ENCODE measurements around the gene RABAC1. TPM values are rescaled to one million over a fixed set of nuclear protein-coding genes. Genes with fewer than 3 reads are reported as not detected.

Gene RABAC1
- total RNA-seq, 4 donors from 2014 or later = 168 to 206 (median 199) TPM

DNA sequence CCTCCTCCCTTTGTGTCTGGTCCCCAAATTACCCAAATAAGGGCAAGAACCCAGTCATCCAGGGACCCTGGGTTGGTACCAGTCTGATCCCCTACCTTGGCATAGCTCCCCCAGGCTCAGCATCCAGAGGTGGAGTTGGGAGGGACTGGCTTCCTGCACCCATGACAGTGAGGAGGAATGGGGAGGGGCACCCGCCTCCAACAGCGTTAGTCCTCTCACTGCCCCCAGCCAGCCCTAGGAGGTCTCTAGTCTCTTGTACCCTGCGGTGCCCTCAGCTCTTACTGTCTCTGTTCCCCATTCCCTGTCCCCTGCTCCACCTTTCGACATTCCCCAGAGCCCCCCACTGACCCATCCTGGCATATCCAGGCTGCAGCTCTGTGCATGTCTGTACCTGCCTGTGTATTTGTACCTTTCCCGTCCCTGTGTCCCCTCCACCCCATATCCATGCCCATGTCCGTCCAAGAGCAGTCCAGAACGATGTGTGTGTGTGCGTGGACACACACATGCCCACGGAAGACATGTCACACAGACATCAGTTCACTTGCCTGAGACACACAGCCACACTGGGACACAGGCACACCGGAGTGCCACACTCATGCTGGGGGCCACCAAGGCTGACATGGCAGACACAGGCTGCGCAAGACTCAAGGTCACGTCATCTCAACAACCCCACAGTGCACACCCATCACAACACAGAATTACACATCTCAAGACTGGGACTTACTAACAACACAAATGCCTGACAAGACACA is 48.7 kb downstream of the RABAC1 start:
- WGBS, 2 donors = 60 to 63% methylated on average over 12 of the region's 12 CpGs
- TF ChIP-seq CTCF (IDR thresholded peaks at IDR 0.05) = no peak
- no peak for TF ChIP-seq POLR2A (IDR thresholded peaks at IDR 0.05)

GRCh38 chr19:41909706-41910105 is 49.4 kb downstream of the RABAC1 start:
- H3K9me3 ChIP-seq = no peaks in the 10 kb centered on the region
- no peak overlapping the region for H3K4me3 ChIP-seq
- peaks cover 0 to 9% (median 3%) of the 10 kb centered on the region in 4 donors for H3K4me1 ChIP-seq
- no peak overlapping the region for H3K27ac ChIP-seq
- peaks cover 0 to 31% of the 10 kb centered on the region in 2 donors for H3K27me3 ChIP-seq
- 53% methylated on average over 11 to 13 of the region's 13 CpGs for WGBS, 2 donors
- peaks cover 0 to 37% (median 17%) of the 10 kb centered on the region in 3 donors for H3K36me3 ChIP-seq
- DNase-seq (ENCODE audit: low spot score in 2 of 2) = no peak
- TF ChIP-seq CTCF (IDR thresholded peaks at IDR 0.05) (no peak), EP300 (IDR thresholded peaks at IDR 0.05) (no peak), POLR2A (IDR thresholded peaks at IDR 0.05) (no peak)

More for the DNA sequence above, 48.7 kb downstream of the RABAC1 start:
- Histone ChIP-seq H3K4me3 (no peak overlapping the region), H3K27ac (no peak overlapping the region), H3K4me1 (peaks cover 0 to 13% (median 6%) of the 10 kb centered on the region in 4 donors), H3K9me3 (no peaks in the 10 kb centered on the region), H3K36me3 (peaks cover 0 to 30% (median 10%) of the 10 kb centered on the region in 3 donors), H3K27me3 (peaks cover 0 to 38% of the 10 kb centered on the region in 2 donors)
- DNase-seq (ENCODE audit: low spot score in 2 of 2) = no peak

GRCh38 chr19:41908724-41909464 is 50.2 kb downstream of the RABAC1 start:
- H3K4me3 ChIP-seq = no peak overlapping the region
- TF ChIP-seq CTCF (IDR thresholded peaks at IDR 0.05) = no peak
- H3K27me3 ChIP-seq = peaks cover 0 to 25% of the 10 kb centered on the region in 2 donors
- no peaks in the 10 kb centered on the region for H3K9me3 ChIP-seq
- DNase-seq (ENCODE audit: low spot score in 2 of 2) = no peak
- WGBS, 2 donors = 73 to 75% methylated on average over 9 to 11 of the region's 11 CpGs
- peaks cover 0 to 9% (median 3%) of the 10 kb centered on the region in 4 donors for H3K4me1 ChIP-seq
- no peak overlapping the region for H3K27ac ChIP-seq
- peaks cover 0 to 45% (median 23%) of the 10 kb centered on the region in 3 donors for H3K36me3 ChIP-seq

- TF ChIP-seq EP300 (IDR thresholded peaks at IDR 0.05) (no peak), POLR2A (IDR thresholded peaks at IDR 0.05) (no peak), CTCF (IDR thresholded peaks at IDR 0.05) (no peak)
- peaks cover 0 to 9% (median 1%) of the 10 kb centered on the region in 4 donors for H3K4me1 ChIP-seq
- H3K4me3 ChIP-seq = no peak overlapping the region
- H3K27me3 ChIP-seq = peaks cover 0 to 17% of the 10 kb centered on the region in 2 donors
- H3K9me3 ChIP-seq = no peaks in the 10 kb centered on the region
- no peak for DNase-seq (ENCODE audit: low spot score in 2 of 2)
- peaks cover under 1 to 53% (median 31%) of the 10 kb centered on the region in 3 donors for H3K36me3 ChIP-seq
- H3K27ac ChIP-seq = no peak overlapping the region
- WGBS, 2 donors = 76 to 79% methylated on average over 20 to 21 of the region's 25 CpGs
Observed at GRCh38 chr19:41907994-41908615, 51.0 kb downstream of the RABAC1 start.

All from tibial nerve (tissue), 4 donors.